Stimulated activated CD4-positive, alpha-beta T cell treated with anti-CD3 and anti-CD28 coated beads, Interleukin-12 subunit alpha, Interleukin-12 subunit beta, amount 100 ng/mL, for 24 hours (primary cell): ENCODE measurements around the gene HOXB6.

Source experiments
- DNase-seq, 2 experiments: peaks; one replicate each; pipeline ENCODE4 v3.0.0-alpha.2; 2020; ENCODE audit warnings: low read depth in 2 of 2

HOXB6 gene

DNA sequence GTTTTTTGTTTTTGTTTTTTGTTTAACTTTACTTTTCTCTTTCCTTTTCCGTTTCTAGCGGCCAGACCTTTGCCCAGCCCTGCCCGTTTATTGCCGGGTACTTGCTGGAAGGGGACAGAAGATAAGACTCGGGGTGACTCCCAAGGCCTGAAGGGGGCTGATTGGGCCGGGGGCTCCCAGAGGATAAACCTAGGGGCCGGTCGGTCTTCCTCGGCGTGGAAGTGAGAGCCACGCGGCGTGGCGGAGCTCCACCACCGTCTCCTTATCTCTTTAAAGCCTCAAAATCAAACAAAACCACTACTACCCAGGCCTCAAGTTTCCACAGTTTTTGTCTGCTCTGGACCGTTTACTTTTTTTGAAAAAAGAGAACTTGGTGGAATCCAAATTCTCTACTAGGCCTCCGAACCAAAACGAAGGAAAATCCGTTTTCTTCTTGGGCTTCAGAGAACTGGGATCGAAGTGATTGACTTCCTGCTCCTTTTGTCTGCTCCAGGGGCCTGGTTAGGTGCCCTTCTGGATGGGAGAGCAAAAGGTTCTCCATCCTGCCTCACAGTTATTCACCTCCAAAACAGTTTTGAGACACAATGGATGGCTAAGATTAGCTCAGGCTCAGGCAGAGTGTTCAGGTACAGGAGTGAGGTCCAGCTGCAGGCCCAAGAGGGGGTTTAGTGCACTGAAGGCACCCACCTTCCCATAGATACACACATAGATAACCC is 29.9 kb upstream of the HOXB6 start:
- no peak for DNase-seq

DNA sequence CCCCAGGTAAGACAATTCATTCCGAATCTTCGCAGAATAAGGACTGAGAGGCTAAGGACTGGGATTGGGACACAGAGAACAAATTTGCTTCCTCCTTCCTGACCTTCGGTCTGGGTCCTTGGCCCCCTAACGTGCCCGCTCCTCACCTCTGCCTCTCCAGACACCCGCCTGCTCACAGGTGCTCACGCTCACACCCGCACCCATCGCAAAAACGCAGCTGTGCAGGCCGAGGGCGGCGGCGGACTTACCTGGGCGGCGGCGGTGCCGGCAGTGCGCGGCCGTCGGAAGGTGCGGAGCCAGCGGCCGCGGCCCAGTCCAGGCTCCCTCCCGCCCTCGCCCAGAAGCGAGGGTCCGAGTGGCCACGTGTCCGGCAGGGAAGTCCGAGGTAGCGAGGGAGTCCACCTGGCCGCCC is 28.5 kb upstream of the HOXB6 start:
- no peak for DNase-seq

DNA sequence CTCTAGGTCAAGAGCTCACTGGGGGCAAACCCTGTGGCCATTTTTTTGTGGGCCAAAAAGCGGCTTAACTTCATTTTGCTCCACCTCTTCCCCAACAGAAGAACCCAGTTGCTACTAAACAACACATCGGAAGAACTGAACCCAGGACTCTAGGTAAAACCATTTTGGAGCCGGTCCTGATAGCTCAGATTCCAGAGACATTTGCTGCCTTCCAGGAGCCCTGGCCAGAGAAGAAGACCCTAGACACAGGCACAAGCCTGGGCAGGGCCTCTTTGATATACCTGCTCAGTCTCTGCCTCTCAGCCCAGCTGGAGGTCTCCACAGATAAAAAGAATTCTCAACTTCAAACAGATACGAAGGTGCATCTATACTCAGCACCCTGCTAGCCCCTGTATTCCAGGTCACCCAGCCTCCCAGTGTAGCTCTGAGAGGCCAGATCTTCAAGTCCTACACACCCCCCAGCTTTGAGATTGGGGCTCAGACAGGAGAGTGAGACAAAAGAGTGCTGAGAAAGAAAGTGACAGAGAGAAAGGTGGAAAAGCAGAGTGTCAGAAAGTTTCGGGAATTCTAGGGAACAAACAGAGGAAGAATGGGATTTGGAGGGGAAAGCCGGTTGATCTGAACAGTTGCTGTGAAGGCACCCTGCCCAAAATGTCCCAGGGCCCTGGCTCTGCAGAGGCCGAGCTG is 27.9 kb upstream of the HOXB6 start:
- no peak for DNase-seq

DNA sequence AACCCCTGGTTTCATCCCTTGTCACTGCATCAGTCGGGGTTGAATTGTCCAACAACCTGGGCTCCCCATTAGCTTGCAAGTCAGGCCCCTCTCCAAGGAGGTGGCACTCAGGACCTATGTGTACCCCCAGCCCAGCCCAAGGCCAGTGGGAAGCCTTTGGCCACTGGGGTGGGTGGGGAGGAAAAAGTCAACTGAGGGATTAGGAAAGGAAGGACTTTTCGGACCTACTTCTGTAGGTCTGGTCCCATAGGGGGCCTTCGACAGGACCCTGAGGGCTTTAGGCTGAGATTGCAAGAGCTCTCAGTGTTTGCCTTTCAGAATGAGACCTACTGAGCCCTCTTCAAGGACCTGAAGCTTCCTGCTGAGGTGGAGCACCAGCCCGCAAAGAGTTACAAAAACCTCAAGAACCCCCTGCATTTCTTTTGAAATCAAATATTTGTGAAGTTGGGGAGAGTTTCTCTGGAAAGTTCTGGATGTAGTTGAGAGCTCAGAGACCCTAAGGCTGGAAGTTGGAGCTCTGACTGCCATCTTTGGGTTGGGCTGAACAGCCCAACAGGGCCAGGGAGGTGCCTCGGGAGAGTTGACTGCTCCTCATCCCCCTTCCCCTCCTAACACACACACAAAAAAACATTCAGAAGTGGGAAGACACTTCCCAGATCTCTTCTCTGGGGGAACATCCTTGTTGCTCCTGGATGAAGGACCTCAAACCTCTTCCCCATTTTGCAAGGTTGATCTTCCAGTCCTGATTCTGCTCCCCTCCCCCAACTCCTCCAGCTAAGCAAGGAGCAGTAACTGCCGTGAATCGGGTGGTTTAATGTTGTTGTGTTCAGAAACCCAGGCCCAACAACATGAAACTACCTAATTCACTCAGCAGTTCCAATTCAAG is 27.1 kb upstream of the HOXB6 start:
- DNase-seq, result no peak

DNA sequence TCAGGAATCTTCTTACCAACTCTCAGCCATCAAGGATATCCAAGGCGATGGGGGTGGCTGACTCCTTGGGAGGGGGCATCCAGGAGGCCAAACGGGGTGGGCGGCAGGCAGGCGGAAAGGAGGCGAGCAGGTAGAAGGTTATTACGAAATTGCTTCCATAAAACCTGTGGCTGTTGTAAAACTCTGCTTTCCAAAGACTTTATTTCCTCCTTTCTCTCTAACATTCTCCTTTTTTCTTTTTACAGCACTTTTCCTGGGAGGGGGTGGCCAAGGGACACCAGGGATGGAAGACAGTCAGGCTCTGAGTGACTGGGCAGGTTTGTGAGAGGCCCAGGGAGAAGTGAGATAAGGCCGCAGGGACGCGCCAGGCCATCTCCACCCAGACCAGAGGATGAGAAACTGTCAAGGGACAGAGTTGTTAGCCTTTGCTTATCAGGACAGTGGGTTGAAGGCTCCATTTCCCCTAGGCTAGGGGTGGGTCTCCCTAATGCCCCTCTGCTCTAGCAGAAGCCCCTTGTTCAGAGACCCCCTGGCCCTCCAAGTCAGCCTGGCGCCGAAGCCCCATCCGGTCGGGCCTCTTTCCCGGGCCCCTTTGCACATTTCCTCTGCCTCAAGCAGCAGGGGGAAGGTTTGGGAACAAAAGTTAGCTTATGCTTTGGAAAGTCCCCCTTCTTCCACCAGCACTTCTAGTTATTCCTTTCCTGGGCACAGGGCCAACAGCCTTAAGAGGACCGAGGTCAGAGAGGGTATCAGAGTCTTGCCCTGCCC is 26.3 kb upstream of the HOXB6 start:
- DNase-seq, result no peak

DNA sequence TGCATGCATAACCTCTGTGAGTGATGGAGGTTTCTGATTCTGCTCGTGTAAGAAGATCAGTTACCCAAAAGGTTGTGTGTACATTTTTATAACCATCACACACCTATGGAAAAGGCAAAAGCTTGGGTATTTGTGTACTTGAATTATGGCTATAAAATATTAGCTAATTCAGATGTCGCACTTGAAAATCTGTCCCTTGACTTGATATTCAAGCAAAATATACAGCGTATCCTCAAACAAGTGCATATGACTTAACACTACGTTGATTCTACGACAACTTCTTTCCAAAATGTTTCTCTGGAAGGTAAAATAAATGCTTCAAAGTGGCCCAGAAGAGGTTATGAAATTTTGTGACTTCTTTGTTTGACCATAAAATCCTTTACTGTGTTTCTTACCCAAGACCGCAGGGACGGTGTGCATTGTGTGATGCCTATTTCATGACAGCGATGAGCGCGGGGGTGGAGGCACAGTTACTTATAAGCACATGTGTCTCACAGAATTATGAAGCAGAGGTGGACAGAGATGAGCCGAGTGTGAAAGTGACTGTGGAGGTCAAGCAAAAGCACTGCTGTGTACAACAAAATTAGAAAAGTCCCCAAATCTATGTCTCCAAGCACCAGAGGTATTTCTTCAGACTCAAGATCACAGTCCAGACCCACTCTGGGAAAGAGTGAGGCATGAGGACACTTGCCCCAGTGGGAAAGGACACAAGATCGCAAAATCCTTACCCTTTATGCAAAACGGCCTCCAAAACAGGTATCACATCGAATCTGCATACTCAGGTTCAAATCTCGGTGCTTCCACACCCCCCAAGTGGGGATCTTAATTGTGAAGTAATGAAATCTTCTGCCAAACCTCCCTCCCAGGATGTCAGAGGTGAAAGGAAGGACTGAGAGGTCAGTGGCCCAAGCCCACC is 25.5 kb upstream of the HOXB6 start:
- no peak for DNase-seq

DNA sequence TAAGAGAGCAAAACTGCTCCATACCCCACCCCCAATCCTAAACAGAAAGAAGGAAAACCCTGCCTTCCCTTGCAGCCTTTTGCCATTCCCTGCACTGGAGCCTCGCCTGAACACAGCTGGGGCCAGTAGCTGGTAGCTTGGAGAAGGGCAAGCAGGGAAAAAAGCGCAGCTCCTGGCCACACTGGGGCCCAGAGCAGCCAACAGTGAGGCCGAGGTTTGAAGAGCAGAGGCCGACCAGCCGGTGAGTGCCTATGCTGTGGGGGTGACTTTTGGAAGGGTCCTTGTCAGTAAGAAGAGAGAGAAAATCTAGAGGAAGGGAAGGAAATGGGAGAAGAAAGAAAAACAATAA is 24.6 kb upstream of the HOXB6 start:
- DNase-seq, result no peak

DNA sequence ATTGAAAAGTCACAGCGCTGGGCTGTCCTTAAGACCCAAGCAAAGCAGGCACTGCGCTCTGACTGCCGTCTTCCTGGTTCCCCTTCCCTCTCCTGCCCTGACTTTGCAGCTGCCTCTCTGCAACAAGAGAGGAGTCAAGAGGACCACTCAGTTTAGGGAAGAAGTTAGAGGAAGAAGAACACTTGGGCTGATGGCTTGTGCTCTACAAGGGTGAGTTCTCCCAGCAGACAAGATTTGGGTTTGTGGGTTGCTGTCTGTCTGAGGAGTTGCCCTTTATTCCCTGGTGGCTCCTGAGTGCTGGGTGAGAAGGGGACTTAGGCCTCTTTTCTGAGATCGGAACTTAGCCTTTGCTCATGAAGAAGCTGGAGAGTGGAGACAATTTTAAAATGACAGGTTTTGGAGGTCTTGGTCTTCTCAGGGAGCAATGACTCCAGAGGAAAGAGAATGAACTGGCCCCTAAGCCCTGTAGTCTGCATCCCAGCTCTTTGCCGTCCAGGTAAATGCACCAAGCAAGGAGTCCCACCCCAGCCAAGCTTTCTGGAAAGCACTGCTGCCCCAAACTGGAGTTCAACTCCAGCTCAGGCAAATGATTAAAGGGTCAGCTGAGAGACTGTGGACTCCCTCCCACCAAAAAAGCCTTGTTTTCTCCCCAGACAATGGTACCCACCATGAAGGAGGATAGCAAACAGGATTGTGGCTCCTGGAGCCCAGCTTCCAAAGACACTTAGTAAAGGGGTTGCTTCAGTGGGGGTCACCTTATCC is 24.0 kb upstream of the HOXB6 start:
- no peak for DNase-seq

DNA sequence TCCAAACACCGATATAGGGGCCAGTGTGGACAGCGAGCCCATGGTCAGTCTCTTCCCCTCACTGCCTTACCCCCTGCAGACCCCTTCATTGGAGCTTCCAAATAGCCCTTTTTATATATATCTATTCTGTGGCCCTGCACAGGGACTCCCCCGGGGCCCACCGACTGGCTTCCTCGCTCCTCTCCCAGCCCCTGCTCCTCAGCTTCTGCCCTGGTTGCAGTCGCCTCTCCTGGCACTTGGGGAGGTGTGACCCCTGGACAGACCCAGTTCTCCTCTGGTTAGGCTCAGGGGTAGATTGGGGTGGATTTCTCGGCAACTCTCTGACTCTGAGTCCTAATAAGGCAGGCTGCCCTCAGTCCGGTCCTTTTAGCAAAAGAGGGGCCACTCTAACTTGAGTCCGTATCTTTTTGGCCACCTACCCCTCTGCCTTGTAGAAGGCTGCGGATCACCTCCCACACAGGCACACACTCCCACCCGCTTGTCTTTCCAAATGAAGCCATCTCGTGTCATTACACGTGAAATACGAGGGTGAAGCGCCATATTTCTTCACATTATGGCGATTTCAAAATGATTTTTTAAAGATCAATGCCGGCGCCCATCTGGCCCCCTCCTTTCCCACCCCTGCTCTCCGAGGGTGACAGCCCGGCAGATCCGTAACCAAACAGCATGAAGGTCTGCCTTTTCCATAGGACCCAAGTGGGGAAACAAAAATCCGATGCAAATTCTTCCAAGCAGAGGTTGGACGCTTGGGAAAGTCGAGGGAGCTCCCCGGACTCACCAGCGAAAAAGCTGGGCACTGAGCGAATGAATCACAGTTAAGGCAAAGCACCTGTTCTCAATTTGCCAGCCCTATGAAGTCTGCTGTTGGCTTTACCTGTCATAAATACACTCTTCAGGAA is 23.1 kb upstream of the HOXB6 start:
- DNase-seq, result no peak

DNA sequence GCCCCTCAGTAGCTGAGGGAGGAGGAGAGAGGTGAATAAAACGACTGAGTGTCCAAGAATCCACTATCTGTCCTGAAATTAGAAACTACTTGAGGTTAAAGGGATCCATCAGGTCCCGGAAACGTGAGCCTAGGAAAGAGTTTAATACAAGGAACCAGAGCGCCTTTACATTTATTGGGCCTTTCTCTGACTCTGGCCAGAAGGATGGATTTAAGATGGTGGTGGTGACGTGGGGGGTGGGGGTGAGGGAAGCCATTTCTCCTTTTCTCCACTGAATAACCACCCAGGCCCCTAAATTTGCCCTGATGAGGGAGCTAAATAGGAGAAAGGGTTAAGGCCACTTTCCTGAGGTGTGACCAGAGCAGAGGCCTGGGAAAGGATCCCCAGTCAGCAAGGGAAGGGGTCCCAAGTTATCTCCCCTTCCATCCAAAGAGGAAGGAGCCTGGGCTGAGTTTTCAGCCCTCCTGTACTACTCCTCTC is 22.4 kb upstream of the HOXB6 start:
- DNase-seq, result no peak

DNA sequence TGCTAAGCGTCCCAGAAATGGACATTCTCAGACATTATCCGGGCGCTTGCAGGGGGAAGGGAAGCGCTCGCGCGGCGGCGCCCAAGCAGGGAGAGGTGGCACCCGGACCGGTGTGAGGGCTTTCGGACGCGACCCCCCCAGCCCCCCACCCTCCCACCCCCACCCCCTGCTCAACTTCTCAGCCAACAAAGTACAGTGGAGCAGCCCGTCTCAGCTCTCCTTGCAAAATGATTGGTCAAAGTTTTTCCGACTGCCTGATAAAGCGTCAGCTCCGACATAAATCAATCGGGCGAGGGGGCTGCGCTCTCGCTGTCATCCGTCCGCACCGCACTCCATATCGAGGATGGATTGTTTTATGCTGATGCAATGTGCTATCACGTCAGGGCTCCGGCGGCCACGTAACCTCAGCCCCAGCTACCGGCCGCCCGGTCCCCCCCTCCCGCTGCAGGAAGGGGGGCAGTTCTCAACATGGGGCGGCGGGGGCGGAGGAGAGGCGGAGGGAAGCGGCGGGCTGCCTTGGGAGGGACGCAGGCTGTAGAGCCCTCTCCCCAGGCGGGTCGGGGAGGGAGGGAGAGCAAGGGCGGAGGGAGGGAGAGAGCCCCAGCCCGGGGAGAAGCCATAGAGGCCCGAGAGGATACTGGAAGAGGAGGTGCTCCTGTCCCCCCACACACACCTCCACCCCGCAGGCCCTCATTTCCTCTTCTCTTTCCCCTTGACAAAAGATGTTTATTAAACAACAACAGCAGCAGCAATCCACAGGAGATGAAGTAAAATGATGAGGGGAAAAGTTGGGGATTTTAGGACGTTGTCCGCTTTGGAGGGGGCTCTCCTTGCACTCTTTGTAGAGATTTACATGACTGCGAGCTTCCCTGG is 21.7 kb upstream of the HOXB6 start, which contains the start of gene HOXB9:
HOXB9 (minus strand) TSS at position 114 of the 873 bp plus-strand sequence; CDS start at position 25, 89 bp downstream.
- DNase-seq, result no peak

DNA sequence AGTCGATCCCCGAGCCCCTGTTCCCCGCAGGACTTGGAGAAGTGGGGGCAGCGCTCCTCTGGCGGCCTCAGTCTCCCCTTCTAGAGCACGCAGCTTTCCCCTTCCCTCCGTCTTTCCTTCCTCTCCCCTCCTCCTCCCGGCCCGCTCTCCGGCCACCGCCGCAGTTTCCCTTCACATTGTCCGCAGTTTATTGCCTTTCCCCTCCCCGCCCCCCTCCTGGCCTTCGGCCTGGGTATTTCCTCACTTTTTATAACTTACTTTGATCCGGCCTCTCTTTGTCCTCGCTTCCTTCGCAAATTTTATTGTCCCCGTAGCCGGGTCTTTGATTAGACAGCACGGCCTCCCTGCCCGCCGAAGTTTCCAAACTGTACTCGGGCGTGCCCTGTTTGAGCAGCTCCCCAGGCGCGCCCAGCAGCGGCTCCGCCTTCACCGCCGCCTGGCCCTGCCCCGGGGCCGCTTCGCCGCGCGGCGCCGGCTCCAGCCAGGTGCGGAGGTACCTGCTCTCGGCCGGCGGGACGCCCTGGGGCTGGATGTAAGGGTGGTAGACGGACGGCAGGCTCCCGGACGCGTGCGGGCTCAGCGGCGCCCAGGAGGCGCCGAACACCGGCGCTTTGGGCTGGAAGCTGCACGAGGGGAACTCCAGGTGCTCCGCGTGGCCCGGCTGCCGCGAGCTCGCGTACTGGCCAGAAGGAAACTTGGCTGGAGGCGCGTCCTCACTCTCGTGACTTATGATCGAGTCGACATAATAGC is 20.9 kb upstream of the HOXB6 start:
- peak in 1 of 2 experiments; percentile 29 for DNase-seq

DNA sequence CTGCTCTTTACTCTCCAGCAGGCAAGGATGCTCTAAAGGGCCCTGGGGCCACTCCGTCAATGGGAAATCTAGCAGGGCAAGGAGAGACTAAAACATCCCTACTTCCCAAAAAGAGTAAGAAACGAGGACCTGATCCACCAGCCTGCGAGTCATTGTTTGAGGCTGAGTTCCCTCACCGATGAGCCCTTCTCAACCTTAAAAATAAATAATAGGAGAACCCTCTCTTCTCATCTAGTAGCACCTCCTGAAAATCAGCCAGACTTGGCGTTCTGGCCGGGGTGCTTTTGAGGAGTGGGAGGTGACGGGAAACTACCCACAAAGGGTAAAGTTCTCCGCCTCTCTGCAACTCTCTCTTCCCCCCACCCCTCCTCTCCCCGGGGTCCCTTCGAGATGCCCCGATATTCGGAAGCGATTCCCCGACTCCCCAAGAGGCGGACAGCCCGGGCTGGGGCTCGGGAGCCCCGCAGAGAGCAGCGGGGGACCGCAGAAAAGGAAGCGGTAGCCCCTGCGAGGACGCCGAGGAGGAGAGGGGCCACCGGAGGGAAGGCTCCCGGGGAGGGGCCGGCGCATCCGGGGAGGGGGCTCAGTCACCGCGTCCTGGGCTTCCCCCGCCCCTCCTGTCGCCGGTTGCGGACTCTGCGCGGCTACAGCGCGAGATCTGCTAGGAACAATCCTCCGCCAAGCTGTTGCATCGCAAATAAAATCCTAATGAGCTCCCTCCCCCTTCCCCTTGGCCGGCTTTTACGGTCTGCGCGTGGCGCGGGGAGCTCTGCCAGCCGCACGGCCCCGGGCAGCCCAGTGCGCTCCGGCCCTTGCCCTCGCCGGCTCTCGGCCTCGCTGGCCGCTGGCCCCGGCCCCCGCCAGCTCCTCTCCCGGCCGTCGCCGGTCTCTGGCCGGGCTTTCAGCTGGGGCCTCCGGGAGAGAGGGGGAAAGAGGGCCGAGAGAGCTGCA is 20.0 kb upstream of the HOXB6 start:
- no peak for DNase-seq

DNA sequence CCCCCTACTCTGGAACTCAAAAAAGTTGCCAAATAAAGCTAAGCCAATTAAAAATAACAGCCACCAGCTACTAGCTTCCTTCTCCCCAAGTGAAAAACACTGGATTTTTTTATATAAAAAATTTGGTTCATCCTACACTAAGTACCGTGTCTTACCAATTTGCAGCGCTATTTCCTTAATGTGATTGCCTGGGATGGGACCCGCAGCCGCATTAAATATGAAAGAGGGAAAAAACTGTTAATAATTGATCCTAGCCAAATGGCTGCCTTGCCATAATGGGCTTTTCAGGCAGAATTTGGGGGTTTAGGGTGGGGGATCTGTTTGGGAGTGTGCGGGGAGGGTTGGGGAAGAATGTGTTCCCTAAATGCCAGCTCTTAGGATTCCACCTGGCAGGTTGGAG is 19.3 kb upstream of the HOXB6 start:
- no peak for DNase-seq

DNA sequence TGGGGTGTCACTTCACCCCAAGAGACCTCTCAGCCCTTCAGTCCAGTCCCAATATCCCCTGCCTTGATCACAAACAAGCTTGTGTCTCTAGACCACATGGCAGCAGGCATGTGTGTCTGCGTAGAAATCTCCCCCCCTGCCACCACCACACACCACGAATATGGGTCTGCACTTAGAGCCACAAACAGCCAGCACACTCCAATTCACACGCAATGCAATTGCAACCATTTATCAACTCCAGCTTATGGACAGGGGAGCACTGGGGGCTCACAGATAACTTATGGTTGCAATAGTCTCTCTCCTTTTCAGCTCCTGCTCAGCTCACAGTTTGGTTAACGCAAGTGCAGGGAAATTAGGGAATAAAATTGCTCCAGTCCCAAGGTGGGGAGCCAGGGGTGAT is 18.8 kb upstream of the HOXB6 start:
- DNase-seq, result no peak

DNA sequence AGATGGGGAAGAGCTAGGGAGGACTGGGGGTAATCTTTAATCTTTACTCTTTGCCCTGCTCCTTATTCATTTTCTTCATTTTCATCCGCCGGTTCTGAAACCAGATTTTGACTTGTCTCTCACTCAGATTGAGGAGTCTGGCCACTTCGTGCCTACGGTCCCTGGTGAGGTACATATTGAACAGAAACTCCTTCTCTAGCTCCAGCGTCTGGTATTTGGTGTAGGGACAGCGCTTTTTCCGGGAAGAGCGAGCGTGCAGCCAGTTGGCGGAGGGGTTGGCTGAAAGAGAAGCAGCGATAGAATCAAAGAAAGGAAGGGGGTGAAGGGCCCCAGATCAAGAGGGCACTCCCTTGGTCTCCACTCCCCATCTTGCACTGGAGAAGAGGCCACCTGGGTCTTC is 18.1 kb upstream of the HOXB6 start:
- DNase-seq, result no peak
